Lower leg skin (tissue), 3 donors: Measurements from ENCODE around the gene CAPNS1.

ENCODE experiments used
- POLR2A ChIP-seq, 2 donors: fragments of 450-650 bp; IDR thresholded peaks; one replicate each; pipeline ENCODE4 v1.6.1; 2016 to 2017; ENCODE audit warnings: antibody characterized with exemption in 2 of 2, mild to moderate bottlenecking in 1 of 2, moderate library complexity in 1 of 2
- TF ChIP-seq, protein P1 (sequence below), 3 donors: fragments of 450-650 bp; IDR thresholded peaks; one replicate each; pipeline ENCODE4 v1.5.1; 2016; ENCODE audit warnings: antibody characterized with exemption in 3 of 3, mild to moderate bottlenecking in 3 of 3, moderate library complexity in 2 of 3

DNA sequence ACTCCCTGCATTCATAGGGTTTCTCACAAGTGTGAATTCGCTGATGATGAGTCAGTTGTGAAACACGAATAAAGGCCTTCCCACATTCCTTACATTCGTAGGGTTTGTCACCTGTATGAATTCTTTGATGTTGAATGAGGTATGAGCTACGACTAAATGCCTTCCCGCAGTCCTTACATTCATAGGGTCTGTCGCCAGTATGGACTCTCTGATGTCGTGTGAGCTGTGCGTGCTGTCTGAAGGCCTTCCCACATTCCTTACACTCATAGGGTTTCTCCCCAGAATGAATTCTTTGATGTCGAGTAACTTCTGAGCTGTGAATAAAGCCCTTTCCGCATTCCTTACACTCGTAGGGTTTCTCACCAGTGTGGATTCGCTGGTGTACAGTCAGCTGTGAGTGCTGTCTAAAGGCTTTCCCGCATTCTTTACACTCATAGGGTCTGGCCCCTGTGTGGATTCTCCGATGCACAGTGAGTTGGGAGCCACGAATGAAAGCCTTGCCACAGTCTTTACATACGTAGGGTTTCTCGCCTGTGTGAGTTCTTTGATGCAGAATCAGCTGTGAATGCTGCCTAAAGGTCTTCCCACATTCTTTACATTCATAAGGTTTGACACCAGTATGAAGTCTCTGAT, 42.9 kb downstream of the CAPNS1 start:
- no peak for TF ChIP-seq POLR2A (IDR thresholded peaks at IDR 0.05)
- TF ChIP-seq, protein P1, sequence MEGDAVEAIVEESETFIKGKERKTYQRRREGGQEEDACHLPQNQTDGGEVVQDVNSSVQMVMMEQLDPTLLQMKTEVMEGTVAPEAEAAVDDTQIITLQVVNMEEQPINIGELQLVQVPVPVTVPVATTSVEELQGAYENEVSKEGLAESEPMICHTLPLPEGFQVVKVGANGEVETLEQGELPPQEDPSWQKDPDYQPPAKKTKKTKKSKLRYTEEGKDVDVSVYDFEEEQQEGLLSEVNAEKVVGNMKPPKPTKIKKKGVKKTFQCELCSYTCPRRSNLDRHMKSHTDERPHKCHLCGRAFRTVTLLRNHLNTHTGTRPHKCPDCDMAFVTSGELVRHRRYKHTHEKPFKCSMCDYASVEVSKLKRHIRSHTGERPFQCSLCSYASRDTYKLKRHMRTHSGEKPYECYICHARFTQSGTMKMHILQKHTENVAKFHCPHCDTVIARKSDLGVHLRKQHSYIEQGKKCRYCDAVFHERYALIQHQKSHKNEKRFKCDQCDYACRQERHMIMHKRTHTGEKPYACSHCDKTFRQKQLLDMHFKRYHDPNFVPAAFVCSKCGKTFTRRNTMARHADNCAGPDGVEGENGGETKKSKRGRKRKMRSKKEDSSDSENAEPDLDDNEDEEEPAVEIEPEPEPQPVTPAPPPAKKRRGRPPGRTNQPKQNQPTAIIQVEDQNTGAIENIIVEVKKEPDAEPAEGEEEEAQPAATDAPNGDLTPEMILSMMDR (IDR thresholded peaks at IDR 0.05) = no peak
